OCI-LY3 (cell line): ENCODE data around the gene MEF2A.

Experiments
- H2AFZ ChIP-seq: fragments of 200-600, 300-600 bp; shearing (Covaris generic); 2 replicates; pipeline ENCODE4 v1.6.0; 2014; ENCODE audit warnings: antibody characterized with exemption, low read depth, low read length
- H3K27ac ChIP-seq: fragments of 200-600, 300-600 bp; sonication (generic); 2 replicates; pipeline ENCODE4 v1.5.1; 2014; ENCODE audit warnings: mild to moderate bottlenecking, low read length, moderate library complexity, mixed read lengths
- H3K27me3 ChIP-seq: fragments of 200-600, 300-600 bp; sonication (generic); 2 replicates; pipeline ENCODE4 v1.6.1; 2014; ENCODE audit warnings: low read depth, low read length, mixed read lengths
- H3K36me3 ChIP-seq: fragments of 200-600, 300-600 bp; sonication (generic); replicated peaks from 2 replicates; pipeline ENCODE3; 2014; ENCODE audit warnings: low read depth, low read length, mixed read lengths
- H3K4me1 ChIP-seq: fragments of 300-600, 200-600 bp; sonication (generic); 2 replicates; pipeline ENCODE4 v1.6.1; 2014; ENCODE audit warnings: low read length, mixed read lengths
- H3K4me2 ChIP-seq: fragments of 200-600, 300-600 bp; sonication (generic); 2 replicates; pipeline ENCODE4 v1.6.1; 2014; ENCODE audit warnings: low read length, mixed read lengths
- H3K4me3 ChIP-seq: fragments of 300-600, 200-600 bp; sonication (generic); 2 replicates; pipeline ENCODE4 v1.5.1; 2014; ENCODE audit warnings: antibody characterized with exemption, mild to moderate bottlenecking, low read length, moderate library complexity
- H3K79me2 ChIP-seq: fragments of 300-600, 200-600 bp; shearing (Covaris generic); 2 replicates; pipeline ENCODE4 v1.6.1; 2014; ENCODE audit warnings: mild to moderate bottlenecking, low read length, mixed read lengths
- H3K9ac ChIP-seq: fragments of 300-600, 200-600 bp; shearing (Covaris generic); 2 replicates; pipeline ENCODE4 v1.6.0; 2014; ENCODE audit warnings: mild to moderate bottlenecking, low read length, moderate library complexity
- H3K9me3 ChIP-seq: fragments of 200-600, 300-600 bp; shearing (Covaris generic); 2 replicates; pipeline ENCODE4 v1.6.1; 2014; ENCODE audit warnings: low read length, mixed read lengths; ENCODE audit not compliant: insufficient read depth
- H4K20me1 ChIP-seq: fragments of 200-600, 300-600 bp; sonication (generic); 2 replicates; pipeline ENCODE4 v1.6.1; 2016; ENCODE audit warnings: low read length, mixed read lengths; ENCODE audit not compliant: insufficient read depth
- EZH2phosphoT487 ChIP-seq: fragments of 200-600 bp; shearing (Covaris generic); IDR thresholded peaks from 2 replicates; pipeline ENCODE4 v1.6.1; 2018; ENCODE audit warnings: antibody characterized with exemption, mixed run types, low read depth
- TF ChIP-seq, protein P1 (sequence below): fragments of 200-600, 300-600 bp; sonication (generic); IDR thresholded peaks from 2 replicates; pipeline ENCODE4 v1.5.1; 2014; ENCODE audit warnings: antibody characterized with exemption, low read length, low read depth

MEF2A gene

DNA sequence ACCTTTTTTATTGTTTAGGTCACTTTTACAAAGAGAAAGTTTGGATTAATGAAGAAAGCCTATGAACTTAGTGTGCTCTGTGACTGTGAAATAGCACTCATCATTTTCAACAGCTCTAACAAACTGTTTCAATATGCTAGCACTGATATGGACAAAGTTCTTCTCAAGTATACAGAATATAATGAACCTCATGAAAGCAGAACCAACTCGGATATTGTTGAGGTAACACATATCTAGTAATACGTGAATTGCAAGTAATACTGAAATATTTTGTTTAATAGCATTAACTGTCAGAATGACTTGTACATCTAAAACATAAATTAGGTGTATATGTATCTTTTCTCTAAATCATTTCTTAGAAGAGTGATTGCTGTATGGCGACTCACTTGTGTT is 79.8 kb downstream of the MEF2A start:
- Histone ChIP-seq H4K20me1 (no peaks in the 10 kb centered on the region), H3K4me3 (no peak overlapping the region), H3K9ac (no peak overlapping the region), H3K36me3 (peaks cover 50% of the 10 kb centered on the region), H2AFZ (no peak overlapping the region), H3K4me2 (no peak overlapping the region), H3K4me1 (no peaks in the 10 kb centered on the region), H3K27ac (no peak overlapping the region), H3K79me2 (no peaks in the 10 kb centered on the region), H3K27me3 (no peaks in the 10 kb centered on the region), H3K9me3 (peaks cover 13% of the 10 kb centered on the region; the same call in 1 of the 2 replicates)
- no peak for TF ChIP-seq EZH2phosphoT487
- TF ChIP-seq, protein P1, sequence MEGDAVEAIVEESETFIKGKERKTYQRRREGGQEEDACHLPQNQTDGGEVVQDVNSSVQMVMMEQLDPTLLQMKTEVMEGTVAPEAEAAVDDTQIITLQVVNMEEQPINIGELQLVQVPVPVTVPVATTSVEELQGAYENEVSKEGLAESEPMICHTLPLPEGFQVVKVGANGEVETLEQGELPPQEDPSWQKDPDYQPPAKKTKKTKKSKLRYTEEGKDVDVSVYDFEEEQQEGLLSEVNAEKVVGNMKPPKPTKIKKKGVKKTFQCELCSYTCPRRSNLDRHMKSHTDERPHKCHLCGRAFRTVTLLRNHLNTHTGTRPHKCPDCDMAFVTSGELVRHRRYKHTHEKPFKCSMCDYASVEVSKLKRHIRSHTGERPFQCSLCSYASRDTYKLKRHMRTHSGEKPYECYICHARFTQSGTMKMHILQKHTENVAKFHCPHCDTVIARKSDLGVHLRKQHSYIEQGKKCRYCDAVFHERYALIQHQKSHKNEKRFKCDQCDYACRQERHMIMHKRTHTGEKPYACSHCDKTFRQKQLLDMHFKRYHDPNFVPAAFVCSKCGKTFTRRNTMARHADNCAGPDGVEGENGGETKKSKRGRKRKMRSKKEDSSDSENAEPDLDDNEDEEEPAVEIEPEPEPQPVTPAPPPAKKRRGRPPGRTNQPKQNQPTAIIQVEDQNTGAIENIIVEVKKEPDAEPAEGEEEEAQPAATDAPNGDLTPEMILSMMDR = no peak

DNA sequence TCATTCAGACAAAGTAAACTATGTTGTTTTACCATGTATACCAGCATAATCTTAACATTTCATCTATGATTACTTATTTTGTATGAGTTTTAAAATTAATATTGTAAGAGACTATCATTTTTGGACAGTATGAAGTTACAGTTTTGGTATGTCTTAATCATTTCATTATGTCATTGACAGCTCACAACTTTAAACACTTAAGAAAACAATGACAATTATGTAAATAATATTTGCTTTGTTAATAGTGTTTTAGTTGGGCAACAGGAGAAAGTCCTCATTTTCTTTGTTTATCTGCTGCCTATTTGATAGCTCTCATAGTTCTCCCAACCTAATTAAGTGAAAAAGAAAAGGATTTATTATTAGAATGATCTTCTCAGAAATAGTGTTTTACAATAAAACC is 80.2 kb downstream of the MEF2A start:
- Histone ChIP-seq H3K79me2 (no peaks in the 10 kb centered on the region), H3K36me3 (peaks cover 47% of the 10 kb centered on the region)
- TF ChIP-seq EZH2phosphoT487 = no peak
- TF ChIP-seq, protein P1 = no peak

DNA sequence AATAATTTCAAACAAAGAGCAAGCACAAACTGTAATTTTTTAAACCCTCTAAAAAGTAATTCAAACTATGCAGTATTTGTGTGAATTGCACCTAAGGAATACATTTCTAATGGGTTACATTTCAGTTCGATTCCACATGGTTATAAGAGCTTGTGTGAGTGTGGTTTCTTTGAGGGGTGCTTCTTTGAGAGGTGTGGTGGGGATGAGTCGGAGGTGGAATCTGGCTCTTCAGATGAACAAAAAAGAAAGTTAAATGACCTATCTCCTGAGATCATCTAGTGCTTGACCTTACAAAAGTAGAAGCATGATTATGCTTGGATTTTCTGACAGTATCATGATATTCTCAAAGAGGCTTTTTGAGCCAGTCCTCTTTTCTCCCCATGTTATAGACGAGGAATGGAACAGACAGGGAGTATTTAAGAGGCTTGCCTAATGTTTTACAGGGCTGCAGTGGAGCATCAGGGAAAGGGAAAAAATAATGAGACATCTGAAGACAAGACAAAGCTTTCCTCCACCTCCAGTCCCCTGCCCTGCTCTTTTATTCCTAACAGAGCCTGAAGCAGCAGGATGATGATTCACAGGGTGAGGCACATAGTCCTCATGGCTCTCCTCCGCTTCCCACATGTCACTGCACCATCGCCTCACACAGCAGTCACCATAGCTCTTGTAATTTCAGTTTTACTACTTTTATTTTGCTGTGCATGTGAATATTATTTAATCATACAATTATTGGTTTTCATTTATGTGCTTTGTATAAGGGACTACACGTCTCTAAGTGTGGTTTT is 85.4 kb downstream of the MEF2A start:
- peaks cover 5% of the 10 kb centered on the region; the same call in 1 of the 2 replicates for H3K9me3 ChIP-seq
- no peak overlapping the region for H3K9ac ChIP-seq
- no peak for TF ChIP-seq EZH2phosphoT487
- TF ChIP-seq, protein P1 = no peak
- H4K20me1 ChIP-seq = peaks cover 6% of the 10 kb centered on the region; the same call in 1 of the 2 replicates
- H3K4me1 ChIP-seq = peaks cover 6% of the 10 kb centered on the region; the same call in 1 of the 2 replicates
- H3K27me3 ChIP-seq = no peaks in the 10 kb centered on the region
- no peak overlapping the region for H3K27ac ChIP-seq
- H3K4me2 ChIP-seq = no peak overlapping the region
- no peaks in the 10 kb centered on the region for H3K79me2 ChIP-seq
- peaks cover 16% of the 10 kb centered on the region for H3K36me3 ChIP-seq
- H3K4me3 ChIP-seq = no peak overlapping the region
- H2AFZ ChIP-seq = no peak overlapping the region

More for the DNA sequence above, 80.2 kb downstream of the MEF2A start:
- Histone ChIP-seq H2AFZ (no peak overlapping the region), H3K27me3 (no peaks in the 10 kb centered on the region), H3K27ac (no peak overlapping the region), H3K4me1 (no peaks in the 10 kb centered on the region), H3K4me2 (no peak overlapping the region), H3K9me3 (peaks cover 13% of the 10 kb centered on the region; the same call in 1 of the 2 replicates), H3K9ac (no peak overlapping the region), H4K20me1 (no peaks in the 10 kb centered on the region), H3K4me3 (no peak overlapping the region)

DNA sequence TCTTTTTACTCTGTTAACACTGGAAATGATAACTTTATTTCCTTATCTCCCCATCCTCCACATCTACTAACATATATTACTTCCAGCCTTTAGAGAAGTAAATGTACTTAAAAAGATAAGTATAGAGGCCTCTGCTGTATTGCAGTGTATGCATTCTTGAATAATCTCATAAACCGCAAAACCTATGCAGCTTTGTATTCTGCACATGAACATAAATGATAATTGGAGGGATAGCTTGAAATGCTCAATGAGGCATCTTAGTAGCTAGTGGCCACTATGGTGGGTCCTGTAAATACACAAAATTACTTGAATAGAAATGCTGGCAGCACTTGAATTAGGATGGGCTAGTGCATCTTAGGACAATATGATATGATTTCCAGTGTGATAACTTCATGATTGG is 90.4 kb downstream of the MEF2A start:
- Histone ChIP-seq H3K9me3 (no peaks in the 10 kb centered on the region), H3K4me1 (peaks cover 6% of the 10 kb centered on the region; the same call in 1 of the 2 replicates), H3K4me2 (no peak overlapping the region), H3K9ac (no peak overlapping the region), H3K4me3 (no peak overlapping the region), H3K27me3 (no peaks in the 10 kb centered on the region), H3K36me3 (no peaks in the 10 kb centered on the region), H4K20me1 (peaks cover 6% of the 10 kb centered on the region; the same call in 1 of the 2 replicates), H3K27ac (no peak overlapping the region), H3K79me2 (no peaks in the 10 kb centered on the region), H2AFZ (no peak overlapping the region)
- TF ChIP-seq, protein P1 = no peak
- TF ChIP-seq EZH2phosphoT487 = no peak
